NCI-H748 (cell line): ENCODE data around the gene MYBL2.

Source experiments
- DNase-seq: peaks from one replicate; lab custom pipeline; 2025; ENCODE audit not compliant: unreplicated experiment; lab: John Stamatoyannopoulos, UW

Gene MYBL2

DNA sequence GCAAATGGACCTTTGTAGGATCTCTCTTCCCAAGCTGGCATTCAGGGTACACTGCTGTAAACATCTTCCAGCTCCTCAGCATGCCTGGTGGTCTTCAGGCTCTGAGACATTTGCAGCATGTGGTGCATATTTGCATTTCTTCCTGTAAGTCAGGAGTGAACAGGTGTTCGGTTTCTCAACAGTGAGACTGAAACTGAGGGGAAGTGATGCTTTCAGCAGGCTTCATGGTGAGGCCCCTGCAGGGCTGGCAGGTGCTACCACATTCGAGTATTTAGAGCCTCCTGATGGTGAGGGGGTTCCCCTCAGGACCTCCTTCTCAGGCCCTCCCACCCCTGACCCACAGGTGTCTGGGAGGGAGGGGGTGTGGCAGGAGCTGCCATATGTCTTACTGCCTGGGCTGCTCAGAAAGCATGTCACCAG lies 15.1 kb downstream of the MYBL2 start:
- no peak for DNase-seq

DNA sequence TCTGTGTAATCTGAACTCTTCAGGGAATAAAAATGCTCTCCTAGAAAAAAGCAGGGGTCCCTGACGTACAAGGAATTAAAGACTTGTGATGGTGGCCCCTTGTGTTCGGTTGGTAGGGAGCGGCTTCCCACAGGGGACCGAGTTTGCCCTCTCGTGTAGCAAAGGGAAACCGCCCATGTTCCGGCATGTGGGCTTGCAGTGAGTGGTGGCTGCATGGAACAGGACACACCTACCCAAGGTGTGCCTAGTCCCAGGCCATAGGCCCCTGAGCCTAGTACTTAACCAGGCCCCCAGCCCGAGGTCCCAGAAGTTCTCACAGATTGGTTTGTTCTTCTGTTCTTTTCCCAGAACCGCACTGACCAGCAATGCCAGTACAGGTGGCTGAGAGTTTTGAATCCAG lies 15.5 kb downstream of the MYBL2 start:
- DNase-seq: no peak

DNA sequence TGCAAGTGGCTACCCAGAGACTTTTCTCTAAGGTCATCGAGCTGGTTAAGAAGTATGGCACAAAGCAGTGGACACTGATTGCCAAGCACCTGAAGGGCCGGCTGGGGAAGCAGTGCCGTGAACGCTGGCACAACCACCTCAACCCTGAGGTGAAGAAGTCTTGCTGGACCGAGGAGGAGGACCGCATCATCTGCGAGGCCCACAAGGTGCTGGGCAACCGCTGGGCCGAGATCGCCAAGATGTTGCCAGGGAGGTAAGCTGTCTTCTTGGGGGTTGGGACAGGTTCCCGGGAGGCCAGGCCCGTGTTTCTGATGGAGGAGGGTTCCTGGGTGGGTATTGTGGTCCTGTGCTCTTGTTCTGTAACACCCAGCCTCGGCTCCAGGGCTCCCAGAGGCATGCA lies 19.9 kb downstream of the MYBL2 start:
- no peak for DNase-seq

DNA sequence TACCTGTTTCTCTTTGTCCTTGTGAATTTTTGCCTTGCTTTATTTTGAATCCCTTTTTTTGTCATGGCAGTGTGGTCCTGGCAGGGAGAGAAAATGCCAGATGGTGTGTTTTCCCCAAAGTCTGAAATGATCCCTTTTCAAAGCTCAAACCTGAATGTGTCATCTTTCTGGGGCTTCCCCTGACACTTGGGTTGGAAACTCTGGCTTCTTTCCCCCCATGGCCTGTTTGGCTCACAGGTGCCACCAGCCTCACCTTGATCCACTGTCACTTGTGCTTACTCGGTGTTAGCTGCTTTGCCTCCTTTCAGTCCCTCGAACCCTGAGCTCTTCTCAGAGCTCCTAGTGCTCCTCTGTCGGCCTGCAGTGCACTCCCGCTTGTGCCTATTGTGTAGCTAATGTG lies 22.3 kb downstream of the MYBL2 start:
- DNase-seq: no peak

DNA sequence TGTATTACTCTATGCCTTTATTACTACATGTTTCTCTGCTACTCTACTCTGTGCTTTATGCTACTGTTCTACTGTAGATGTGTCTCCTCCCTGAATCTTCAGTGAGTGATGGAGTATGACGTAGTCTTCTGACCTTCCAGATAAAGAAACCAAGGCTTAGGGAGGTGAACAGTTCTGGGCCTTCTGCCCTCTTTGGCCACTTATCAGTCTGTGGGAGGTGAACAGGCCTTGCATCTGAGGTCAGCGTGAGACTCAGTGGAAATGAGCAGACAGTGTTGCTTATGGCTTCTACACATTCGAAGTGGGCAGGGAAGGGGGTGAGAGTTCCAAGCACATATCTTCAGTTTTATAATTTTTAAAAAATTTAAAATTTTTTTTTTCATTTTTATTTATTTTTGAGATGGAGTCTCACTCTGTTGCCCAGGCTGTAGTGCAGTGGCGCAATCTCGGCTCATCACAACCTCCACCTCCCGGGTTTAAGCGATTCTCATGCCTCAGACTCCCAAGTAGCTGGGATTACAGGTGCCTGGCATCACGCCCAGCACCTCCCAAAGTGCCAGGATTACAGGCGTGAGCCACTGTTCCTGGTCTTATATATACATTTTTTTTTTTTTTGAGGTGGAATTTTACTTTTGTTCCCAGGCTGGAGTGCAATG lies 24.2 kb downstream of the MYBL2 start:
- DNase-seq: no peak

DNA sequence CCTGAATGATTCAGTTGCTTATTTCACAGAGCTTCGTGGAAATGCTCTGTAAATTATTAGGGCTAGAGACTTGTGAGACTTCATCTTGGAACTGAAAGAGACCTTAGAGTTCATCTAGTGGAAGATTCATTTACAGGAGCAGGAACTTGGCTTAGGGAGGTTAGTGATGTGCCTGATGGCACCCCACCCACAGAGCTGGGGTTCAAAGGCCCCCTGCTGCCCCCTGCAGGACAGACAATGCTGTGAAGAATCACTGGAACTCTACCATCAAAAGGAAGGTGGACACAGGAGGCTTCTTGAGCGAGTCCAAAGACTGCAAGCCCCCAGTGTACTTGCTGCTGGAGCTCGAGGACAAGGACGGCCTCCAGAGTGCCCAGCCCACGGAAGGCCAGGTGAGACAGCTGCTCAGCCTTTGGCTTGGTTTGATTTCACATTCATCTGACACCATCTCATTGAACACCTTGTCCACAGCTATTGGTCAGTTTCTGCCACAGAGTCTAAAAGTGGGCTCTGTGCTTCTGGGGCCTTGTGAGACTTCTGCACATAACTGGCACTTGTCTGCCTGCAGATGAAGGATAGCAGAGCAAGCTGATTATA lies 25.1 kb downstream of the MYBL2 start:
- DNase-seq: peak; percentile 15

DNA sequence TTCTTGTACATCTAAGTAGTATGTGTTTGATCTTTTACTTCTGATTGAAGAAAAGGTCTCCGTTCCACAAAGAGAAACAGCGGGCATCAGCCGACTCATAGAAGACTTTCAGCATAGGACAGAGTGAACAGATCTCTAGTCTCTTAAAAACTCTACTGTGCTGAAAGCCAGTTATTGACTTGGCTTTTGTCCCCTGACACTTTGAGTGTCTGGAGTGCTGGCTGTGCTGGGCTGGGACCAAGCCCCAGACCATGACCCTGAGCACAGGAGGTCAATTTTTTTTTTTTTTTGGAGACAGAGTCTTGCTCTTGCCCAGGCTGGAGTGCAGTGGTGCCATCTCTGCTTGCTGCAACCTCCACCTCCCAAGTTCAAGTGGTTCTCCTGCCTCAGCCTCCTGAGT lies 27.8 kb downstream of the MYBL2 start:
- no peak for DNase-seq

DNA sequence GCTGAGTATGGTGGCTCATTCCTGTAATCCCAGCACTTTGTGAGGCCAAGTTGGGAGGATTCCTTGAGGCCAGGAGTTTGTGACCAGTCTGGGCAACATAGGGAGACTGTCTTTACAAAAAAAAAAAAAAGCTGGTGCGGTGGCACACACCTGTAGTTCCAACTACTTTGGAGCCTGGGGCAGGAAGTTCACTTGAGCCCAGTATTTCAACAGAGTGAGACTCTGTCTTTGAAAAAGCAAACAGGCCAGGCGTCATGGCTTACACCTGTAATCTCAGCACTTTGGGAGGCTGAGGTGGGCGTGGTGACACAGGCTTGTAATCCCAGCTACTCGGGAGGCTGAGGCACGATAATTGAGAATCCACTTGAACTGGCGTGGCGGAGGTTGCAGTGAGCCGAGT lies 28.7 kb downstream of the MYBL2 start:
- DNase-seq: no peak

DNA sequence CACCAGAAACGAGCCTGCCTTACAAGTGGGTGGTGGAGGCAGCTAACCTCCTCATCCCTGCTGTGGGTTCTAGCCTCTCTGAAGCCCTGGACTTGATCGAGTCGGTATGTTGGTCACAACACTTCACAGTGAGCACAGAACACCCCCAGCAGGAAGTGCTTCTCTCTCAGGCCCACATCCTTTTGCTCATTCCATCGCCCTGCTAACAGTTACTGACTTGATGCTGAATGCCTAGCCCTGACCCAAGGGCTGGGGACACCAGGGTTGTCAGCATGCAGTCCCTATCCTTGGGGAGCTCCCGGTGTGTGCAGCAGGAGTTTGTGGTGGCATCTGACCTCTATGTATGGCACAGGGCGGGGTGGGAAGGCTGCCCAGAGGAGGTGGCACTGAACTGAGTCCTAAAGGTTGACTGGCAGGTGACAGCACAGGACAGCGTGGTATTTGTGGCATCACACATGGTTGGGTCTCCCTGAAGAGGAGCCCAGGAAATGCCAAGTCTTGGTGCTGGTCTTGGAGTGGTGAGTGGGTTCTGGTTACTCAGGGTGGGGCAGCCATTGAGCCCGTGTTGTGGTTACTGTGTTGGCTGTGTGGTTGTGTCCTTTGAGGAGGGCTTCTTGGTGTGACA lies 33.1 kb downstream of the MYBL2 start:
- DNase-seq: no peak

DNA sequence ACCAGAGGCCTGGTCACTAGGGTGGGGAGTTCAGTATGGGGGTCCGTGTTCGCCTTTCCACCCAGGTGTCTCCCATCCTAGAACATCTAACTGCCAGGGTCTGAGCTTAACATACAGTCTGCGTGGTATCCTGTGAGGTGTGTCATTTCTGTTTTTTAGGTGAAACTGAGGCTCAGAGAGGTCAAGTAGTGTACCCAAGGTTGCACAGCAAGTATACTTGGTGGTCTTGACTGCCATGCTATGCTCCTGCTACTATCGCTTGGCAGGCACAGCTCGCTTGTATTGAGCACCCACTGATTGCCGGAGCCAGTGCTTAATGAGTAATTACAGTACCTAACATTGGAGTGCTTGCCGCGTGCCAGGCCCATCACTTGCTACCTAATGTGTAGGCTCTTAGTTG lies 33.7 kb downstream of the MYBL2 start:
- DNase-seq: no peak

DNA sequence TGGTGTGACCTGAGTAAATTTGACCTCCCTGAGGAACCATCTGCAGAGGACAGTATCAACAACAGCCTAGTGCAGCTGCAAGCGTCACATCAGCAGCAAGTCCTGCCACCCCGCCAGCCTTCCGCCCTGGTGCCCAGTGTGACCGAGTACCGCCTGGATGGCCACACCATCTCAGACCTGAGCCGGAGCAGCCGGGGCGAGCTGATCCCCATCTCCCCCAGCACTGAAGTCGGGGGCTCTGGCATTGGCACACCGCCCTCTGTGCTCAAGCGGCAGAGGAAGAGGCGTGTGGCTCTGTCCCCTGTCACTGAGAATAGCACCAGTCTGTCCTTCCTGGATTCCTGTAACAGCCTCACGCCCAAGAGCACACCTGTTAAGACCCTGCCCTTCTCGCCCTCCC lies 35.6 kb downstream of the MYBL2 start:
- DNase-seq: no peak

DNA sequence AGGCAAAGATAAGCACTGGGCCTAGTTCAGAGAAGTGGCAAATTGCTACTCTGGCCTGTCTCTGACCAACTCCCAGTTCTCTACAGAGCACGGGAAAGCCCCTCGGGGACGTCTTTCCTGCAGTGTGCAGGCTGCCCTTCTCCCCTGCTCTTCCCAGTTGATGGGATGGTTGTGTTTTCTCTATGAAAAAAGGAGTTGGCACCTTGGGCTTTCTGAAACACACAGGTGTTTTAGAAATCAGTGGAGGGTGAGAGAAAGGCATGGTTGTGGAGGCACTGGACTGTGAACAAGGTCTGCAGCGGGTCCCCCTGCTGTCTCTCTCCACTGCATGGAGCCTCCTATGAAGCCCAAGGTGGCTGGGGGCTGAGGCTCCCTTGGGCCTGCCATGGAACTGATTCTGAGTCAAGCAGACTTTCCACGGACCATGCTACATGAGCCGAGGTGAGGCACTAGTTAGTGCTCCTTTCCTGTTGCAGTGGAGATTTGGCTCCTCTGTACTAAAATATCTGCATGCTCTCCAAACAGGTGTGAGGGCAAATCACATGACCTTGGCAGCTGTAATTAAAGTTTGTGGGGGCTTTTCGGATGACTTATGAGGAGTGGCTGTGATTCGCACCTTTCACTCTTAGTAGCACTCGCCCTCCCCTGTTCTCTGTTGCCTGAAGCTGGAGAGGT lies 43.6 kb downstream of the MYBL2 start:
- no peak for DNase-seq

DNA sequence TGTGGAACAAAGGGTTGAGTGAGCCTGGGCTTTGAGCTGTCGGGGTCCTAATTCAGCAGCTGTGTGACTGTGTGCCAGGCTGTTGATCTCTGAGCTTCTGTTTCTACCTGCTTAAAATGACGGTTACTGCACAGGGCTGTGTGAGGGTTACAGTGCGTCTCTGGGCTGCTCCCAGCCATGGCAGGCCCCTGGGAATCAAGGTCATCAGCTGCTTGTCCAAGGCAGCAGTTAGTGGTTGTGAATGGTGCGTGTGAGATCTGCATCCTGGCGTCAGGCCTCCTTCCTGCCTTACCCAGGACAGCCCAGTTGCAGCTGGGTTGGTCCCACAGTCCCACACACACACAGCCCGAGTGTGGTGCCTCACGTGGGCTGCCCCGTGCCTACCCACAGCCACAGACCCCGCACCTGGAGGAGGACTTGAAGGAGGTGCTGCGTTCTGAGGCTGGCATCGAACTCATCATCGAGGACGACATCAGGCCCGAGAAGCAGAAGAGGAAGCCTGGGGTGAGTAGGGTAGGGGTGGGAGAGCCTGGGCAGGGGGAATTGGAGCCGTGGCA lies 44.3 kb downstream of the MYBL2 start:
- no peak for DNase-seq

DNA sequence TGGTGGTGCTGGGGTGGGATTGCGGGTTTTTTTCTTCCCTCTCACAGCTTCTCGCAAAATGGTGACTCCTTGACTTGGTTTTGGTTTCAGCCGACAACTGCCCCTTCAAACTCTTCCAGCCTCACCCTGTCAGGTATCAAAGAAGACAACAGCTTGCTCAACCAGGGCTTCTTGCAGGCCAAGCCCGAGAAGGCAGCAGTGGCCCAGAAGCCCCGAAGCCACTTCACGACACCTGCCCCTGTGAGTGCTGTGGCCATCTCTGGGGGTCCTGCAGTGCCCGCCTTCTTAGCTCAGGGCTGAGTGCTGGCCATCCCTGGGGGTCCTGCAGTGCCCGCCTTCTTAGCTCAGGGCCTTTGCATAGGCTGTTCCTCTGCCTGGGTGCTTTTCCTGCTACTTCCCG lies 48.1 kb downstream of the MYBL2 start:
- no peak for DNase-seq

DNA sequence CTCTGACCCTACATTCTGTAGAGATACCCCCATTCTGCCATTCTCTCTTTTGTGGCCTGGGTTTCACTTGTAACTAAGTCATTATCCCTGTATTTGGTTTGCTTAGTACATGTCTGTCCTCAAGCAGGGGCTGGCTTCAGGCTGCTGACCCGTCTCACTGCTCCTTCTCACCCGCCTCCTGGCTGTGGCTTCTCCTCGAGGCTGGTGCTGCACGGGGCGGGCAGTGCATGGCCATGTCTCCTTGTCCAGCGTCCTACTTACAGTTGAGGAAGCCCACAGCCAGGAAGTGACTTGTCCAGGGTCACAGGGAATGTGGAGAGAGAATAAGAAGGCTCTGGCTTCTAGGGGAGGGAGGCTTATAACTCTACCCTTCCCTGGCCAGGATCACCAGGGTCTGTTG lies 48.6 kb downstream of the MYBL2 start:
- no peak for DNase-seq

DNA sequence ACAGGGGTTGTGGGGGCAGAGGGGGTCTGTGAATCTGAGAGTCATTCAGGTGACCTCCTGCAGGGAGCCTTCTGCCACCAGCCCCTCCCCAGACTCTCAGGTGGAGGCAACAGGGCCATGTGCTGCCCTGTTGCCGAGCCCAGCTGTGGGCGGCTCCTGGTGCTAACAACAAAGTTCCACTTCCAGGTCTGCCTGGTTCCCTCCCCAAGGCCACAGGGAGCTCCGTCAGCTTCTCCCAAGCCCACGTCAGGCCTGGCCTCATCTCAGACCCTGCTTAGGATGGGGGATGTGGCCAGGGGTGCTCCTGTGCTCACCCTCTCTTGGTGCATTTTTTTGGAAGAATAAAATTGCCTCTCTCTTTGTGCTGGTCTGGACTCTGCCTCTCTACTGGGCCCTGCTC lies 49.2 kb downstream of the MYBL2 start:
- DNase-seq: no peak

DNA sequence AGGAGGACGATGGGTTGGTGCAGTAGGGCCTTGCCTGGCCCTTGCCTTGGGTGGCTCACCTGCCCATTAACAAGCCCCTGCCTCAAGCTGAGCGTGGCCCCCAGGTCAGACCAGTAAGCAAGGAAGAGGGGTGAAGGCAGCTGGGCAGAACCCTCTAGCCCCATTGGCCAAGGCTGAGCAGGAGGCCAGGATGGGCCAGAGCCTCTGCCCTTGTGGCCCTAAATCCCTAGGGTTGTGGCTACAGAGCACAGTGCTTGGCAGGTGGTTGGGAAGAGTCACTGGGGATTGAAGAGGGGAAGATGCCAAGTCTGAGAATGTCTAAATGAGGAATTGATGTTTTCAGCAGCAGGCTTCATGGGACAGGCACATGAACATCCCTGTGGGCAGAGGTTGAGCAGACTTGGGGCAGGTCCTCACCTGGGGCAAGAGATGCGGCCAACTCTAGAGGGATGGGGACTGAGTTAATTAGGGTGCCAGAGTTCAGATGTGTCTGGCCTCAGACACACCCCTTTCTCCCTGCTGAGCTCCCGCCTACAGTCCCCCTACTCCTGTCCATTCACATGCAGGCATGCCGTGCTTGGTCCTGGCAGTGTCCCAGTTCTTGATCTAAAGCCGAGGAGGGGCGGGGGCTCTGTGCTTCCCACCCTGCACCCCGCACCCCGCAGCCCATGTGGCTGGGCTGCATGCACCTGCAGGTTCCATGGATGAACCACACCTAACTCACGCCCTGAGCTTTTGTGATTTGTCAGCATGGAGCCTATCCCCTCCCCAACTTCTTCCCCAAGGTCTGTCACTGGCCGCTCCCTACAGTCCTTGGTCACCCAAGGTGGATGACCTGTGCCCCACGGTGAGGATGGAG lies 50.1 kb downstream of the MYBL2 start:
- DNase-seq: no peak

DNA sequence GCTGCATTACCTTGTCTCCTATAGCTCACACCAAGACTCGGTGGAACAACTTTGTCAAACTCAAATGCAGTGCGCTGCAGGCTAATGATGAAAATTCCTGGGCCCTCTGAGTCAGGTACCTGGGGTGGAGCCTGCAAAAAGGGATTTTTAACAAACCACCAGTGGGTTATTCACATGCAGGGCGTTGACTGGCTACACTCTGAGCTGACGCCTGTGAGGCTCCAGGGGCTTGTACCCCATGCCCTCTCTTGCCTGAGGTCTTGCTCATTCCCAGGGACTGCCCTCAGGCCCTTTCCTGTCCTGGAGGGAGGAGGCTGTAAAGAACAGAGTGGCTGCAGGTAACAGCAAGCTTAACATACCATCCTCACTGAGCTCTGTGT lies 50.7 kb downstream of the MYBL2 start:
- no peak for DNase-seq

DNA sequence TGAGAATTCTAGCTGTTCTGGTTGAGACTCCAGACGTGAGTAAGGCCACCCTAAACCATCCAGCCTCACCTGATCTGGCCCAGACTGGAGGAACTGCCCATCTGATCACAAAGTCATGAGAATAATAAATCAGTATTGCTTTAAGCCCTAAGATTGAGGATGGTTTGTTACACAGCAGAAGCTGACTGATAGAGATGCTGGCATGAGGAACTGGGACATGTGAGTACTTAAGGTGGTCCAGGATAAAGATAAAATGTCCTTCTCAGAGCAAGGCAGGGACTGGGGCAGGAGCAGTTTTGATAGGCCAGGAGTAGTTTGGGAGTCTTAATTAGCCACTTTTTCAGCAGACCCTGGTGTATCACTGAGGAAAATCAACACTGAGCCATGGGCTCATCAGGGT lies 53.1 kb downstream of the MYBL2 start:
- DNase-seq: no peak

DNA sequence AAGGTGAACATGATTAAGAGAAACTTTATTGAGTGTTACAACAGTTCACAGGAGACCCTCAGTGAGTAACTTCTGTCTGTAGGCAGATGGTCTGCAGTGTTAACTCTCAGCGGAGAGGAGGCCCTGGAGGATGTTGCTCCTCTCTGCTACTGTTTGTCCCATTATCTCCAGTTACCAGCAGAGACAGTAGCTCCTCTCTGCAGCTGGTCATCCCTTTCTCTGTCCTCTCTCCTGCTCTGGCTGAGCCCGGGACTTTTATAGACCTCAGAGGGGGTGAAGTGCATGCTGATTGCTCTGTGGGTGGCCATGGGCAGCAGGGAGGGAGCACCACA lies 54.1 kb downstream of the MYBL2 start:
- no peak for DNase-seq
